Testis (tissue), 2 donors: ENCODE measurements around the gene SDSL.

Source experiments
- CTCF ChIP-seq, 3 experiments: fragments of 450-650 bp in 2 of 3; fragments of 200-600 bp in 1 of 3; sonication (generic) in 1 of 3; IDR thresholded peaks; one replicate each; pipeline ENCODE4 v1.5.1; 2016 to 2019; ENCODE audit warnings: antibody characterized with exemption in 3 of 3, mild to moderate bottlenecking in 2 of 3, moderate library complexity in 1 of 3
- POLR2A ChIP-seq: fragments of 450-650 bp; IDR thresholded peaks from one replicate; pipeline ENCODE4 v1.6.1; 2017; ENCODE audit warnings: antibody characterized with exemption, mild to moderate bottlenecking, moderate library complexity

GRCh38 chr12:113393749-113394148 is 28.4 kb upstream of the SDSL start:
- TF ChIP-seq CTCF (IDR thresholded peaks at IDR 0.05), result no peak
- no peak for TF ChIP-seq POLR2A
